CD4-positive, alpha-beta T cell treated with Interleukin-17A for 4 hours (primary cell): ENCODE data around the gene HSD17B11.
"Not testable (repeated sequence)": the region's sequence is repeated elsewhere in the genome, so short reads cannot be mapped to it uniquely, and the experiment has no call there.

Experiments used
- DNase-seq: peaks from one replicate; pipeline ENCODE4 v3.0.0-alpha.2; 2020; ENCODE audit warnings: mixed read lengths

The HSD17B11 gene

DNA sequence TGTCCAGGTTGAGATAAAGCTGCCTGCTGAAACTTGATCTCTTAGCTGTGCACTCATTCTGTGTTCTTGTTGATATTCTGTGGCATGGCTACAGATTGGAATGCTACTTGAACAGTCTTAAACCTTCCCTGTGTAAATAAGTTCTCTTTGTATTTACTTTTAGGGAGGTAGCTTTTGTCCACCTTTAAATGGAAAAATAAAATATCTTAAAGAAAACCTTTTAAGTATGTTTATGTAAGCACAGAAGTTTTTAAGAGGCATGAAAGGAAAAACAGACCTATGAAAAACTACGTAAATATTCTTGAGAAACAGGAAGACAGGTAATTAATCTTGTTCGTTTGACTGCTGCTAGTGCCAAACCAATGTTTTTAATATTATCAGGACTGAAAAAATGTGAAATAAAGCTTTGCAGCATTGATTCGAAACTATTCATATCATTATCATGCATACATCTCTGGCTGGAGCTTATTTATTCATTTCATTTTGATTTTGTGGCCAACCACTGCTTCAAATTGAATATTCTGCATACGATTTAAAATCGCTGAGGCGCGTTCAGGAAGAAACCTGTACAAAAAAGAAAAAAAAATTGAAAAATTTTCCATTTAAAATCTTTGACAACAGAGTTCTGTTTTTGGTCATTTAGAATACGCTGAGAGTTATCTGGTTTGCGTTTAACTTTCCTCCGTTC, 86.1 kb downstream of the HSD17B11 start:
- no peak for DNase-seq

DNA sequence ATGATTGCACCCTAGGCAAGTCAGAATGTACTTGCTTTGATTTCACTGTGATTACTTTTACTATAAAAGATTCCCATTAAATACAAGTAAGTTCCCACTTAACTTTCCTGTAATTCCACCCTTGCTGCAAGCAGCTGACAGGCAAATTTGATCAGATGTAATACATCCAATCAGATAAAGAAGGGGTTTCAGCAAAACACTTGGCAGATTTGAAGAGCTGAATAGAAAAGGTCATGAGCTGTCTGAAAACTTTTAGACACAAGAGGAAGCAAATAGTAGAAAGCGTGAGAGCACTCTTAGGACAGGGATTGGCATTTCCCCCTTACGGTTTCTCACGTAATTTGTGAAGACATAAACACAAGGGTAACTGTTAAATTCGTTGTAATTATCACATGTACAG, 91.1 kb downstream of the HSD17B11 start:
- no peak for DNase-seq

DNA sequence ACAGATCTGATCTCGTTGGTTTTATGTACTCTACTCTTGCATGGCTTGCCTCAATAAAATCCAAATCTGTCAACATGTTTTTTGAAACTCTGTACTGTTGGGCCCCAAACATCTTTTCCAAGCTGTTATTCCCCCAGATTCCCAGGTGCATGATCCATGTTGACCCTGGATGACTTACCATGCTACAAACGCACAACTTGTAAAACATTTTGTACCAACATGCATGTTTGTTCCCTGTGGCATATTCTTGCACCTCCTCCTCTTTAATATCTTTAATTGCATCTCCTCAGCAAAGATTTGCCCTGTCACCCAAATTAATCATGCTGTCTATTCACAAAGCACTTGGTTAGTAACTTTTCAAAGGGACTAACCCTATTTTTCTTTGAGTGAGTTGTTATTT, 92.6 kb downstream of the HSD17B11 start:
- DNase-seq = no peak

GRCh38 chr4:87294911-87295310, 96.1 kb downstream of the HSD17B11 start:
- not testable (repeated sequence) for DNase-seq

DNA sequence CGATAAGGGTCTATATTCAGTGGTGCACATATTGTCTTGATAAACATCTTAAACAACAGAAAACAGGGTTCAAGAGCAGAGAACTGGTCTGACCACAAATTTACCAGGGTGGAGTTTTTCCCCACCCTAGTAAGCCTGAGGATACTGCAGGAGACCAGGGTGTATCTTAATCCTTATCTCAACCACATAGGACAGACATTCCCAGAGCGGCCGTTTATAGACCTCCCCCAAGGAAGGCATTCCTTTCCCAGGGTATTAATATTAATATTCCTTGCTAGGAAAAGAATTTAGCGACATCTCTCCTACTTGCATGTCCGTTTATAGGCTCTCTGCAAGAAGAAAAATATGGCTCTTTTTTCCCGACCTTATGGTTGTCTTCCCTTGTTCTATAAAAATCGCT, 97.1 kb downstream of the HSD17B11 start:
- not testable (repeated sequence) for DNase-seq

DNA sequence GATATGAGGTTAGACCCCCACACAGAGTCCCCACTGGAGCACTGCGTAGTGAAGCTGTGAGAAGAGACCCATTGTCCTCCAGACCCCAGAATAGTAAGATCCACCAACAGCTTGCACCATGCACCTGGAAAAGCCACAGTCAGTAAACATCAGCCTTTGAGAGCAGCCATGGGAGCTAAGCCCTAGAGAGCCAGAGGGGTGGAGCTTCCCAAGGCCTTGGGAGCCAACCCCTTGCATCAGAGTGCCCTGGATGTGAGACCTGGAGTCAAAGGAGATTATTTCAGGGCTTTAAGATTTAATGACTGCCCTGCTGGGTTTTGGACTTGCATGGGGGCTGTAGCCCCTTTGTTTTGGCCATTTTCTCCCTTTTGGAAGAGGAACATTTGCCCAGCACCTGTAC, 104.0 kb downstream of the HSD17B11 start:
- no peak for DNase-seq
